GM12878 (cell line): Measurements from ENCODE around the gene RTP3. TPM values are rescaled to one million over a fixed set of nuclear protein-coding genes. Genes with fewer than 3 reads are reported as not detected.

ENCODE experiments used
- ATAC-seq: fragments of 200-7000 bp; cut with Tn5 transposase; 3 replicates; pipeline ENCODE4 v1.9.1; 2020; ENCODE audit warnings: mild to moderate bottlenecking, moderate library complexity
- BruUV-seq: library from RNA; stranded (reverse); fragments of 400-500 nt; replicated peaks from 2 replicates; lab custom pipeline; 2021; lab: Mats Ljungman, UMichigan
- CTCF ChIA-PET: fragments of 300-600 bp; sonication (Branson Sonifier 250); formaldehyde crosslinking; extraction: SDS; loops from one replicate; lab custom pipeline; 2021; ENCODE audit warnings: inconsistent platforms; lab: Yijun Ruan, JAX
- POLR2A ChIA-PET: fragments of 350-600 bp; formaldehyde crosslinking; extraction: SDS; loops from one replicate; lab custom pipeline; 2021; ENCODE audit warnings: inconsistent platforms; lab: Charles Lee
- RAD21 ChIA-PET: fragments of 300-600 bp; sonication (Branson Sonifier 250); formaldehyde crosslinking; loops from one replicate; lab custom pipeline; 2023; ENCODE audit warnings: antibody characterized with exemption; ENCODE audit not compliant: unreplicated experiment; lab: Charles Lee
- SMC1A ChIA-PET: fragments of 300-600 bp; sonication (Branson Sonifier 250); formaldehyde crosslinking; loops from one replicate; lab custom pipeline; 2023; ENCODE audit not compliant: unreplicated experiment, uncharacterized antibody; lab: Charles Lee
- DNase-seq: peaks from one replicate; pipeline ENCODE4 v3.0.0-alpha.2; 2011; ENCODE audit warnings: low read depth, low spot score
- FAIRE-seq: peaks from 3 replicates; lab custom pipeline; 2011; peaks lifted over from hg19 to GRCh38; lab: Jason Lieb, UNC
- H2AFZ ChIP-seq: 2 replicates; pipeline ENCODE4 v1.6.0; 2011; ENCODE audit warnings: low read depth, low read length, control low read depth; ENCODE audit not compliant: control insufficient read depth
- H3K27ac ChIP-seq: 2 replicates; pipeline ENCODE4 v1.5.1; 2011; ENCODE audit warnings: control low read depth; ENCODE audit not compliant: control insufficient read depth, insufficient read depth
- H3K27me3 ChIP-seq, 2 experiments: replicated peaks in 1 of 2; 2 replicates each; pipeline versions ENCODE4 v1.6.0 to v1.6.1; 2011; ENCODE audit warnings: low read length in 1 of 2; ENCODE audit not compliant: control insufficient read depth in 2 of 2, insufficient read depth in 2 of 2
- H3K36me3 ChIP-seq, 2 experiments: 2 replicates each; pipeline ENCODE4 v1.5.1; 2011; ENCODE audit warnings: low read length in 1 of 2; ENCODE audit not compliant: control insufficient read depth in 2 of 2, insufficient read depth in 2 of 2
- H3K4me1 ChIP-seq: 2 replicates; pipeline ENCODE4 v1.6.1; 2011; ENCODE audit warnings: mild to moderate bottlenecking, low read length, moderate library complexity, mixed read lengths; ENCODE audit not compliant: control insufficient read depth, insufficient read depth
- H3K4me2 ChIP-seq: 2 replicates; pipeline ENCODE4 v1.6.0; 2011; ENCODE audit warnings: control low read depth; ENCODE audit not compliant: control insufficient read depth, insufficient read depth
- H3K4me3 ChIP-seq: fragments of 200-600 bp; sonication (generic); 2 replicates; pipeline ENCODE4 v1.5.1; 2016
- H3K79me2 ChIP-seq: 2 replicates; pipeline ENCODE4 v1.6.0; 2011; ENCODE audit warnings: low read length; ENCODE audit not compliant: control insufficient read depth, insufficient read depth
- H3K9ac ChIP-seq: 2 replicates; pipeline ENCODE4 v1.8.0; 2011; ENCODE audit warnings: low read length, control low read depth, mixed read lengths; ENCODE audit not compliant: control insufficient read depth, insufficient read depth
- H3K9me3 ChIP-seq: replicated peaks from 3 replicates; pipeline ENCODE4 v1.5.1; 2011; ENCODE audit warnings: mild to moderate bottlenecking, low read length; ENCODE audit not compliant: control insufficient read depth, insufficient read depth
- H4K20me1 ChIP-seq: 2 replicates; pipeline ENCODE4 v1.6.0; 2011; ENCODE audit not compliant: control insufficient read depth, insufficient read depth
- ESRRA ChIP-seq: IDR thresholded peaks from 2 replicates; pipeline ENCODE4 v1.6.1; 2012; ENCODE audit warnings: mild to moderate bottlenecking, low read length, improper control_type of control experiment
- FOXM1 ChIP-seq: IDR thresholded peaks from 2 replicates; pipeline ENCODE4 v1.6.1; 2012; ENCODE audit warnings: low read depth, mild to moderate bottlenecking, inconsistent platforms, low read length, moderate library complexity
- GATAD2B ChIP-seq: fragments of 450-650 bp; conservative IDR thresholded peaks from 2 replicates; pipeline ENCODE4 v1.6.1; 2017; ENCODE audit warnings: low read depth, mild to moderate bottlenecking, moderate library complexity
- HDGF ChIP-seq: fragments of 450-650 bp; IDR thresholded peaks from 2 replicates; pipeline ENCODE4 v1.6.1; 2016; ENCODE audit warnings: antibody characterized with exemption
- RAD21 ChIP-seq: IDR thresholded peaks from 2 replicates; pipeline ENCODE4 v1.6.1; 2011; ENCODE audit warnings: mild to moderate bottlenecking, low read depth, low read length, moderate library complexity; ENCODE audit not compliant: insufficient read depth
- REST ChIP-seq: IDR thresholded peaks from 2 replicates; pipeline ENCODE4 v1.6.1; 2012; ENCODE audit warnings: mild to moderate bottlenecking, low read depth, low read length
- SP1 ChIP-seq: IDR thresholded peaks from one replicate; pipeline ENCODE4 v1.6.1; 2011; ENCODE audit warnings: low read depth, low read length
- ZZZ3 ChIP-seq: IDR thresholded peaks from 2 replicates; pipeline ENCODE4 v1.6.1; 2011; ENCODE audit warnings: low read depth; ENCODE audit not compliant: control insufficient read depth, insufficient read length
- WGBS: methylation state at CpG from one replicate; pipeline ENCODE4 v1.1.6; 2016; ENCODE audit warnings: low lambda C conversion rate; ENCODE audit not compliant: insufficient replicate concordance, insufficient coverage; ENCODE audit errors: missing lambda C conversion rate; 5-methylcytosine and 5-hydroxymethylcytosine counted together
- in situ Hi-C: fragments of 300-500 bp; cut with MboI; formaldehyde crosslinking; loops from 9 replicates; pipeline ENCODE4 v1.14.3; 2018; ENCODE audit warnings: mixed read lengths
- intact Hi-C: fragments of 100-400 bp; cut with micrococcal nuclease; formaldehyde crosslinking; loops from one replicate; pipeline ENCODE4 v1.14.2; 2022; ENCODE audit not compliant: unreplicated experiment
- polyA plus RNA-seq, 11 experiments: library from polyadenylated mRNA; depleted of rRNA in 4 of 11; unstranded in 6 of 11; stranded (reverse) in 5 of 11; fragments of >200 nt; fragmentation: Nextera tagmentation in 4 of 11; fragmentation: Illumina TruSeq in 1 of 11; extraction: Ambion mirVana in 4 of 11; extraction: Trizol in 1 of 11; gene quantifications; 1 replicate in 1 of 11; 2 replicates in 10 of 11; pipeline versions ENCODE4 v1.2.1 to v1.2.3, GENCODE V29; 2011 to 2016; ENCODE audit warnings: inconsistent platforms in 2 of 11, missing spikeins in 2 of 11, low read depth in 1 of 11
- total RNA-seq, 4 experiments: library from RNA; depleted of rRNA in 3 of 4; stranded (reverse); fragments of >200 nt in 3 of 4; fragmentation: Illumina TruSeq in 1 of 4; extraction: Trizol in 1 of 4; gene quantifications; 2 replicates each; pipeline versions ENCODE4 v1.2.1 to v1.2.3, GENCODE V29; 2013 to 2021
- TF ChIP-seq, protein P1 (sequence below): fragments of 450-650 bp; IDR thresholded peaks from 2 replicates; pipeline ENCODE4 v1.6.1; 2017; ENCODE audit warnings: mild to moderate bottlenecking, moderate library complexity

RTP3 gene
- total and polyA plus RNA-seq, 10 of the 15 experiments (the other 5 are each of a cell fraction or from before 2014, with no cell fraction given): 0.06 TPM; not detected in 9

GRCh38 chr3:46524008-46524407 is 26.2 kb downstream of the RTP3 start:
- in situ Hi-C loops: no loop called here
- H4K20me1 ChIP-seq: no peaks in the 10 kb centered on the region
- ATAC-seq: no peak
- intact Hi-C loops: no loop called here
- no peak overlapping the region for H3K4me2 ChIP-seq
- no peak overlapping the region for H3K4me3 ChIP-seq
- H2AFZ ChIP-seq: no peak overlapping the region
- no TSS peak for BruUV-seq
- TF ChIP-seq REST (peak; percentile 42; the same call in 1 of the 2 replicates), HDGF (no peak)
- H3K9me3 ChIP-seq: no peaks in the 10 kb centered on the region
- no peaks in the 10 kb centered on the region for H3K79me2 ChIP-seq
- no peak for FAIRE-seq
- WGBS: 53% methylated on average over 3 of the region's 3 CpGs
- H3K27me3 ChIP-seq: no peaks in the 10 kb centered on the region
- no peaks in the 10 kb centered on the region for H3K4me1 ChIP-seq
- ChIA-PET RAD21 (no interaction called here), CTCF (no interaction called here), SMC1A (no interaction called here), POLR2A (no interaction called here)
- H3K36me3 ChIP-seq: no peaks in the 10 kb centered on the region
- DNase-seq: no peak
- no peak overlapping the region for H3K9ac ChIP-seq
- no peak overlapping the region for H3K27ac ChIP-seq

DNA sequence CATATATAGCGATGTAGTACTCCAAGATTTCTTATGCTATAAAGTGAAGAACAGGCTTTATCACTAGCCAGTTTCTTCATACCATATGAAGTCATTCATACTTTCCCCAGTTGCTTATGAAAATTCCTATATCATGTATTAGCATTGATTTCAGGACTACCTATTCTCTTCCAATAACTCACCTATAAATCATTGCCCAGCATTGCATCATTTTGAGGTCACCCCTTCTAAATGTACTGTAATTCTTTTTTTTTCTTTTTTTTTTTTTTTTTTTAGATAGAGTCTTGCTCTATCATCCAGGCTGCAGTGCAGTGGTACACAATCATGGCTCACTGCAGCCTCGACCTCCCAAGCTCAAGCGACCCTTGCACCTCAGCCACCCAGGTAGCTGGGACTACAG is 27.1 kb downstream of the RTP3 start:
- DNase-seq (no peak), FAIRE-seq (no peak), ATAC-seq (no peak)
- no peaks in the 10 kb centered on the region for H3K4me1 ChIP-seq
- WGBS: 36% methylated on average over 3 of the region's 3 CpGs
- H3K27ac ChIP-seq: no peak overlapping the region
- ChIA-PET RAD21 (no interaction called here), CTCF (interaction anchor here (1.6 kb wide), 1 partner anchor 35 kb away, joined by 5 read pairs; no protein-coding TSS in a partner anchor), POLR2A (no interaction called here), SMC1A (no interaction called here)
- no peak overlapping the region for H3K9ac ChIP-seq
- intact Hi-C loops (no loop called here), in situ Hi-C loops (no loop called here)
- H3K79me2 ChIP-seq: no peaks in the 10 kb centered on the region
- H3K27me3 ChIP-seq: no peaks in the 10 kb centered on the region
- H3K4me2 ChIP-seq: no peak overlapping the region
- no peaks in the 10 kb centered on the region for H4K20me1 ChIP-seq
- H3K36me3 ChIP-seq: no peaks in the 10 kb centered on the region
- H3K9me3 ChIP-seq: no peaks in the 10 kb centered on the region
- no peak overlapping the region for H3K4me3 ChIP-seq
- no peak overlapping the region for H2AFZ ChIP-seq
- no TSS peak for BruUV-seq
- TF ChIP-seq SP1 (no peak), GATAD2B (no peak), FOXM1 (no peak), RAD21 (no peak), ZZZ3 (no peak), ESRRA (no peak)
- TF ChIP-seq, protein P1, sequence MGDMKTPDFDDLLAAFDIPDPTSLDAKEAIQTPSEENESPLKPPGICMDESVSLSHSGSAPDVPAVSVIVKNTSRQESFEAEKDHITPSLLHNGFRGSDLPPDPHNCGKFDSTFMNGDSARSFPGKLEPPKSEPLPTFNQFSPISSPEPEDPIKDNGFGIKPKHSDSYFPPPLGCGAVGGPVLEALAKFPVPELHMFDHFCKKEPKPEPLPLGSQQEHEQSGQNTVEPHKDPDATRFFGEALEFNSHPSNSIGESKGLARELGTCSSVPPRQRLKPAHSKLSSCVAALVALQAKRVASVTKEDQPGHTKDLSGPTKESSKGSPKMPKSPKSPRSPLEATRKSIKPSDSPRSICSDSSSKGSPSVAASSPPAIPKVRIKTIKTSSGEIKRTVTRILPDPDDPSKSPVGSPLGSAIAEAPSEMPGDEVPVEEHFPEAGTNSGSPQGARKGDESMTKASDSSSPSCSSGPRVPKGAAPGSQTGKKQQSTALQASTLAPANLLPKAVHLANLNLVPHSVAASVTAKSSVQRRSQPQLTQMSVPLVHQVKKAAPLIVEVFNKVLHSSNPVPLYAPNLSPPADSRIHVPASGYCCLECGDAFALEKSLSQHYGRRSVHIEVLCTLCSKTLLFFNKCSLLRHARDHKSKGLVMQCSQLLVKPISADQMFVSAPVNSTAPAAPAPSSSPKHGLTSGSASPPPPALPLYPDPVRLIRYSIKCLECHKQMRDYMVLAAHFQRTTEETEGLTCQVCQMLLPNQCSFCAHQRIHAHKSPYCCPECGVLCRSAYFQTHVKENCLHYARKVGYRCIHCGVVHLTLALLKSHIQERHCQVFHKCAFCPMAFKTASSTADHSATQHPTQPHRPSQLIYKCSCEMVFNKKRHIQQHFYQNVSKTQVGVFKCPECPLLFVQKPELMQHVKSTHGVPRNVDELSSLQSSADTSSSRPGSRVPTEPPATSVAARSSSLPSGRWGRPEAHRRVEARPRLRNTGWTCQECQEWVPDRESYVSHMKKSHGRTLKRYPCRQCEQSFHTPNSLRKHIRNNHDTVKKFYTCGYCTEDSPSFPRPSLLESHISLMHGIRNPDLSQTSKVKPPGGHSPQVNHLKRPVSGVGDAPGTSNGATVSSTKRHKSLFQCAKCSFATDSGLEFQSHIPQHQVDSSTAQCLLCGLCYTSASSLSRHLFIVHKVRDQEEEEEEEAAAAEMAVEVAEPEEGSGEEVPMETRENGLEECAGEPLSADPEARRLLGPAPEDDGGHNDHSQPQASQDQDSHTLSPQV: no peak
